ENCODE results near the gene VIPR2.

The VIPR2 gene

DNA sequence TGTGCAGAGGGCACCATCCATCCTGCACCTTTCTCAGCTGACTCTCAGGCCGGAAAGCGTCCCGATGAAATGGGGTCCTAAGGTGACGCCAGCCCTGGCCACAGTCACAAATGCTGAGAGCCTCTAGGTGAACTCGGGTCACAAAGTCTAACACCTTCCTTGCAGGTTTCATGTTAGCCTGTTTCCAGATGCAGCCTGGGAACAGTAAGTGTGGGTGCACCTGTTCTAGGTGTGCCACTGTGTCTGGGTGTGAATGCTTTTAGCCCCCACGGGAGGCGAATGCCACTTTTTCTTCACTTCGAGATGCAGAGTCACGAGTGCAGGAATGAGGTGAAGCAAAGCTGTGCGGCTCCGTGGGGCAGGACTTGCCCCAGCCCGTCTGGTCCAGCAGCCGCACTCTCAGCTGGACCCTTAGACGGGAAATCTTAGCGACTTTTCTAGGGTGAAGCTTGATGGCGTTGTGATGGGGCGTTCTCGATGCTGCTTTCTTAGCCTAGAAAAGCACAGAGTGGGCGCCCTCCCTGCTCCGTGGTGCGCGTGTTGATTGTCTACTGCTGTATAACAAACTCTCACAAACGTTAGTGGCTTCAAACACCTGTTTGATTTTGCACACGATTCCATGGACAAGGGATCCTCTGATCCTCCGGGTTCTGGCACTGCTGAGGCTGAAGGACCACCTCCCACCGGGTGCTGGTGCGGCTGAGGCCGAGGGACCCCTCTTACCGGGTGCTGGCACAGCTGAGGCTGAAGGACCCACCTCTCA lies 13.6 kb upstream of the VIPR2 start:
- DNase-seq (ENCODE audit: low read depth) = no peak

DNA sequence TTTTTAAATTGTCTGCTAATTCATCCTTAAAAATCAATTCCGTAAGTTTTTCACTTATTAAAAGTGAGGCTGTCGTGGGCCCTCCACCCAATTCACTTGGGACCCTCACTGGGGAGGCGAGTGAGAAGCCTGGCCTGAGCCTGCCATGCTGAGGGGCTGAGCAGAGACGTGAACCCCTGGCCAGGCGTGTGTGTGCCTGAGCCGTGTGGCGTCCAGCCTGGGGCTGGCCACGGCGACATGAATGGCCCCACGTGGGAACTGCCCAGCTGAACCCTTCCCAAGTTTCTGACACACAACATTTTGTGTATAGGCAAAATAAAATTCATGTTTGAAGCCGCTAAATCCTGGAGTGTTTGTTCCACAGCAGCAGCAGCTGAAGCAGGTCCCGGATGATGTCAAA lies 13.0 kb upstream of the VIPR2 start:
- DNase-seq (ENCODE audit: low read depth) = no peak

DNA sequence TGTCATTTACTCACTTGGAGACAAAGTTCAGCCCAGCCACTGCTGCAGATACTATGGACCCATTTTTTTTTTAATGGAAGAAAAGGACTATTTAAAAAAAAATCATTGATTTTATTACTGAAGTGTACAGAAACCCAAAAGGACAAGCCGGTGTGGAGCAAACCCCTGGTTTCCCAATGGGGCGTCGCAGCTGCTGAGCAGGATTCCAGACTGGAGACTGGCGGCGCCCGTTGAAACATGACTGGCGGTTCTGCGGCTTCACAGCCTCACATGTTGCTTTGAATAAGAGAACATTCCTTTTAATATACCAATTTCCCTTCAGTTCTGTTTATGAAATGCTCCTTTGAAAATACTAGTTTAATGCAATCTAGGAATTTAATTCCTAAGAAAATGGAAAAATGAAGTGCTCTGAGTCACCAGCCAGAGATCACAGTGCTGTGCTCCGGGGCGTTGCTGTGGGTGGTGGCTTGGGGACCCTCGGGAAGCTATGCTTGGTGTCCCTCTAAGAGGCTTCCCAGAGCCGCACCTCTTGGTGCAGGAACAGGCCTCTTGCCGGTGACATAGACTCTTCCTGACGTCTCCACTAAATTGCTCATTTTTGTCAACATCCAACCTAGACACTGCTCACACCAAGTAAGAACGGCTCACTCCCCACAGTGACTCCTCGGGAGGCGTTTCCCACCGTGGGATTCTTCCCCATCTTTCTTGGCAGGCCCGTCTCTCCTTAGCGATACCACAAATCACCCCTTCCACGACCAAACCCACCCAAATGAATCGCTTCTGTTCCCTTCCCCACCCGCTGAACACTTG lies 12.0 kb upstream of the VIPR2 start:
- DNase-seq (ENCODE audit: low read depth) = no peak

DNA sequence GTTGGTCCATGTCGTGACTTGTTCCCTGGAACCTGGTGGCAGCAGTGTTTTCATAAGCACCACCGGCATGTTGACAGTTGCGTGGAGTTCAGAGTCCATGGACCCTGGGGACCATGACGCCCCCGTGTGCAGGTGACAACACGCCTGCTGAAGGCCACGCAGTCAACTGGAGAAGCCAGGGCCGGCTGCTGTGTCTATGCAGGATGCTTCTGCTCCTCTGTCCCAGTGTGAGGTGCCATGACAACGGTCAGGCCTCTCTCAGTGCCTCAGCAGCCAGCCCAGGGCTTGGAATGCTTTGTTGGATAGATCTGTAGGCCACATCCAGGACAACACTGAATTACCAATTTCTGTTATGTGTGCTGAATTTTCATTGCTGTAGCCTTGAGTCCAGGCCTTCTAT lies 10.7 kb upstream of the VIPR2 start:
- no peak for DNase-seq (ENCODE audit: low read depth)

GRCh38 chr7:159154243-159154642 lies 9.6 kb upstream of the VIPR2 start:
- DNase-seq (ENCODE audit: low read depth) = no peak

- no peak for DNase-seq (ENCODE audit: low read depth)
Observed at GRCh38 chr7:159153511-159153910, 8.8 kb upstream of the VIPR2 start.

- no peak for DNase-seq (ENCODE audit: low read depth)
Observed at GRCh38 chr7:159152816-159153215, 8.1 kb upstream of the VIPR2 start.

DNA sequence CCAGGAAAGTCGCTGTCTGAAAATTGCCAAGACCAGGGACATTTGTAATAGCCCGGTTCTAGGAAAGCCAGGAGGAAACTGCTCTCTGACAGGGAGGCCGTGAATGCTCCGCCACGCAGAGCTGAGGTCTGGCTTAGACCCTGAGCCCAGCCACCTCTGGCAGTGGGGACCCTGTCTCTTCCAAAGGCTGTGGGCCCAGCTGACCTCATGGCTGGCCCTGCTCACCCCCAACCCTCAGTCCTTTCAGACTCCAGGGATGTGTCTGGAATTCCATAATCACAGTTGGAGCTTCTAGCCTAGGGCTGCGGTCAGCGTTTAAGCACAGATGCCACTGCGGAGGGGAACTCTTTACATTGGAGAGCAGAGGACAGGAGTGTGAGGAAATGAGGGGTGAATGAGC lies 6.6 kb upstream of the VIPR2 start:
- no peak for DNase-seq (ENCODE audit: low read depth)

DNA sequence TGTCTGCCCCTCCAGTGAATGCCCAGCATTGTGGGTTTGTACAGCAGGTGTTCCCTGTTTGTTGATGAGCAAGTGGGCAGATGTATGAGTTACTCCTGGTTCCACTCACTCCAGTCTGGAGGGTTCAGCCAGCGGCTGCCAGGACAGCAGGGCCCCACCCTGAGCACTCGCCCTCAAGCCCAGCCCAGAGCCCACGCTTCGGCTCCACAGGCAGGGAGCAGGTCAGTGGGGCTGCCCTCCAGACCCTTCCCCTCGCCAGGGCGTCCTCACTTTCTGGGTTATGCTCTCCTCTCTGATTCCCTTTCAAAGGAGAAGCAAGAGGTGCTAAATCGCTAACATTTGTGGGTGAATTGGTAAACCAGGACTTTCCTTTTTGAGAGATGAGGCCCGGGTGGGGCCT lies 4.8 kb upstream of the VIPR2 start:
- DNase-seq (ENCODE audit: low read depth) = no peak

DNA sequence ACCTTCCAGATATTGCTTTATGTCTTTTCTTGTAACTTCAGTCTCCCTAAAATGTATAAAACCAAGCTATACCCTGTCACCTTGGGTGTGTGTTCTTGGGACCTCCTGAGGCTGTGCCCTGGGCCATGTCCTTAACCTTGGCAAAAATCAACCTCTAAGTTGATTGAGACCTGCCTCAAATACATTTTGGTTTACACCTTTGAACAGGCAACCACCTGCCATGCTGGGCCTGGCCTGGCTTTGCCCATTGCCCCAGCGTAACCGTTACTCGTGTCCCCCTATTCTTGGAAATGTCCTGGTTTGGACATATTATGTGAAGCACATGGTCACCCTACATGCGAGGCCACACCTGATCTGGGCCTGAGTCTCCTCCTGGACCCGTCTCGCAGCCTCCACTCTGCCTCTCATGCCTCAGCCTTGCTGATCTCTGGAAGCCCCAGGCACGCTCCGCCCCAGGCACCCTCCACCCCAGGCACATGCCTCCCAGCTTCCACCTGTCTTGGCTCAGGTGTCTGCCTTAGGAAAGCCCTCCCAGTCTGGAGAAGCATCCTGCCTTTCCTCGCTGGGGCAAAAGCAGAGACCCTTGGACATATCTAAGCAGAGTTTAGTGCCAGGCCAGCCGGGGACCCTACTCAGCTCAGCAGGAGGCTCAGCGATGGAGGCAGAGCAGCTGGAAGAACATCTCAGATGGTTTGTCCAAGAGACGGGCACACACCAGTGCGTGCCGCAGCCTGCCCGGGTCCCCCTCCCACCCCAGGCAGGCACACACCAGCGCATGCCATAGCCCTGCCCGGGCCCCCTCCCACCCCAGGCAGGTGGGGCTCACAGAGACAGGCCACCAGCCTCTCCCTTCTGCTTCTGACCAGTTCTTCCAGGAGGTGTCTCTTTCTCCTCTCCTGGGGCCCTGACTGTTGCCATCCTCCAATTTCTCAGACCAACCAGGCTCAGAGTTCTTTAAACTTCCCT lies 4.0 kb upstream of the VIPR2 start:
- no peak for DNase-seq (ENCODE audit: low read depth)

DNA sequence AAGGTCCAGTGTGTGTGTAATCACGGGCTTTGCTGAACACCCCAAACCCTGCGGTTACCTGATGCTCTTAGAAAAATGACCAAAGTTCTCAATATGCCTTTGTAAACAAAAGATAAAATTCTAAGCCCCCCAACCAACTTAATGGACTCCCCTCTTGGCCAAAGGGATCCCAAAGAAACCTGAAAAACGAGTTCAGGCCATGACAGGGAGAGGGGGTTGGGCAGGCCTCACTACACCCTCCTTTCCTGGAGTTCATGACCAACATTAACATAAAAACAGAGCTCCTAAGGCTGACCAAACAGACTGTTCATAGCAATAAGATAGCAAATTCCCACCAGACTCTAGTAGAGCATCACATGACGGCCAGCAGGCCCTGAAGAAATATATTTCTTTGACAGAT lies 3.0 kb upstream of the VIPR2 start:
- no peak for DNase-seq (ENCODE audit: low read depth)

DNA sequence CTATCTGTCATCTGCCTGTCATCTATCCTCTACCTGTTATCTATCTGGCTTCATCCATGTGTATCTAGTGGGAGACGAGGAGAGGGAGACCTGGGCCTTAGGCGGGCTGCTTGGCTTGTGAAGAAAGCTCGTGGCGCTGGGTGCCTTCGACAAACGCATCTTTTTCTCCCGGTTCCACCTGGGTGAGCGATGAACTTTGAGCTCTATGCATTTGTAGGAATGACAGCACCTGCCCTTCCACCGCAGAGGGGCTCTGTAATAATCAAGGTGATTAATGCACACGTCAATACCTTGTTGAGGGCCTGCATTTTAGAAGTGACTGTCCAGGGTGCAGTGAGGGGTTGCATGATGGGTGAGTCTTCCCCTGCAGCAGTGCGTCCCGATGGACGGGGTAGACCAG lies 2.6 kb upstream of the VIPR2 start:
- DNase-seq (ENCODE audit: low read depth) = no peak

- DNase-seq (ENCODE audit: low read depth) = no peak
Observed at GRCh38 chr7:159146084-159146858, 1.6 kb upstream of the VIPR2 start.

DNA sequence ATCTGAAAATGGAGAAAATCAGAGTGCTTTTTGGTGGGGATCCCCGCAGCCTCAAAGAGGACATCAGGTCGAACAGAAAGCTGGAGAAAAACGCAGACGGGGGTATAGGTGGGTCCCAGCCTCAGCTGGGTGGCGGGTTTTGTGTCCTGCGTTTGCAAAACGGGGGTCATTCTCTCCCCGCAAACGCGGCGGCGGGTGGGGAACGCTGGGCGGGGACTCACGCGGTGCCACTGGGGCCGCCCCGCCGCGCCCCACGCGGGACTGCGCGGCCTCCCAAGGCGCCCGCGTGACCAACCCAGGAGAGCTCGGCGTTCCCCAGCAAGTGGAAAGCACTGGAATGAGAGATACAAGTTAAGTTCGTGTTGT lies 806 bp upstream of the VIPR2 start:
- no peak for DNase-seq (ENCODE audit: low read depth)

DNA sequence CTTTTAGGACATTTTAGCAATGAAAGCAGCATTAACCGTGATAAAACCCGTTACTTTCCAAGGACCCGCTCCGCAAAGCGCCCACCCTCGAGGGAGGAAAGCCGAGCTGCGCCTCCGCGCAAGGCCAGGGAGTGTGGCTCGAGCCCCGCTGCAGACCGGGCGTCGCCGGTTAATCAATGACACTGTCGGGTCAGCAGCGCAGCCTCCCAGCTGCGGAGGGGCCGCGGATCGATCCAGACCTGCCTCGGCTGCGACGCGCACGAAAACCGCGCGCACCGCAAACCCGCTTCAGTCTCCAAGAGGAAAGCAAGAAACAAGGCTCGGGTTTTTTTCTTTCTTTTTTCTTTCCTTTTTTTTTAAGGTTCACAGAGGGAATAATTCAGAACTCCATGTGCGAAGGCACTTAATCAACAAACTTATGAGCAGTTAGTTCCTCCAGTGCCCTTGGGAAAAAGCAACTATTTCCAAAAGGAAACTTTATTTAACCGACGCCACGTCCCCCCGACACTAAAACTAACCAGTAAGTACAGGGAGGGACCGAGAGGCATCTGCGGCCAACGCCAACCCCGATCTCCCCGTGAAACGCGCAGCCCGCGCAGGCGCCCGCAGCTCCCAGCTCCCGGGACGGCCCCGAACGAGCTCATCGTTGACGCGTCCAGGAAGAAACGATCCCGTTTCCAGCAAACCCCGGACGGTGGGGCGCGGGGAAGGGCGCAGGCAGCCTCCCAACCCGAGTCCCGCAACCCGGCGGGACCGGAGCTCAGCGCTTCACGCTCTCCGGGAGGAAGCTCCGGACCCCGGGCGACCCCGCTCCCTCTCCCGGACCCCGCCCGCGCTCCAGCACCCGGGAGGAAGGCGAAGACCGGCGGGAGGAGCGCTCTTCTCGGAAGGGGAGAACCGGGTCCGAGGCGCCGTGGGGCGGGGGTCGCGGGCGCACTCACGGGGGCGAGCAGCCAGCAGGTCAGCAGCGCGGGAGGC lies 598 bp downstream of the VIPR2 start:
- DNase-seq (ENCODE audit: low read depth) = no peak

- DNase-seq (ENCODE audit: low read depth) = no peak
Observed at GRCh38 chr7:159142730-159143129, 1.9 kb downstream of the VIPR2 start.

GRCh38 chr7:159142199-159142598 lies 2.5 kb downstream of the VIPR2 start:
- DNase-seq (ENCODE audit: low read depth) = no peak

GRCh38 chr7:159141660-159142059 lies 3.0 kb downstream of the VIPR2 start:
- no peak for DNase-seq (ENCODE audit: low read depth)

DNA sequence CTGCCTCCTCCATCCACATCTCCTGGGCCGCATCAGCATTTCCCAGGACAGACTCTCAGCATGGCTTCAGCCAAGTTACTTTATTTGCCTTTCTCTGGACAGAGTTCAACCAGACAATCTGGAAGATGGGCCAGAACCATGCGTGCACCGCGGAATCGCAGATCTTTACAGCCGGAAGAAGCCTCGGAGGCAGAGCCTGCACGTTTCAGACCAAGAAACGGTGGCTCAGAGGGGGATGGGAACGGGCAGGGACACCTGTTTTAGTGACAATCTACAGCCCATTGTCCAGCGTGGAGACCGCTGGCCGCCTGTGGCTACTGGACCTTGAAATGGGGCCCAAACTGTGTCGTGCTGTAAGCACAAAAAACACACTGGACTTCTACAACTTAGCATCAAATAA lies 3.5 kb downstream of the VIPR2 start:
- no peak for DNase-seq (ENCODE audit: low read depth)

GRCh38 chr7:159140170-159140910 lies 4.3 kb downstream of the VIPR2 start:
- no peak for DNase-seq (ENCODE audit: low read depth)
